ENCODE results near the gene GJA9.
A peak's percentile ranks its signal among the peaks of the same experiment; 100 is the strongest.

The GJA9 gene

GRCh38 chr1:38834937-38835827 lies 46.2 kb downstream of the GJA9 start:
- DNase-seq (ENCODE audit: low spot score in 2 of 2) (peak in 1 of 2 donors; percentile 30), ATAC-seq (replicated peaks; ENCODE audit: extremely low read depth, poor library complexity, severe bottlenecking) (peak; percentile 65)

DNA sequence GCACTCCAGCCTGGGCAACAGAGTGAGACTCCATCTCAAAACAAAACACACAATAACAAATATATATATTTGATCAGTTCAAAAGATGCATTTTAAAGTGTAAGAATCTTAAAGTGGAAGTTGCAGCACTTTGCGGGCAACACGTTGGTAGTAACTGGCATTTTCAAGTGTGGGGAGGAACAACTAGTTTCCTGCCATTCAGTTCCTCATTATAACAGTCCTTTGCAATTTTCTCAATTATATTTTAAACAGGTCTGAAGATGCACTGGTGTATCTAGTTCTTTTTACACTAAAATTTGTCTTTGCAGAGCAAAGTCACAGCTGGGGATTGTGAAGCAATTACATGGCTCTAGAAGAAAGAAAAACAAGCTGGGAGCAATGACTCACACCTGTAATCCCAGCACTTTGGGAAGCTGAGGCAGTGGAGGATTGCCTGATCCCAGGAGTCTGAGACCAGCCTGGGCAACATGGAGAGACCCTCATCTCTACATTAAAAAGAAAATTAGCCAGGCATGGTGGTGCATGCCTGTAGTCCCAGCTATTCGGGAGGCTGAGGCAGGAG lies 47.1 kb downstream of the GJA9 start:
- peaks cover 17% of the 10 kb centered on the region for H3K27me3 Mint-ChIP-seq
- H3K4me3 Mint-ChIP-seq, result no peak overlapping the region

More at GRCh38 chr1:38834937-38835827, 46.2 kb downstream of the GJA9 start:
- no peaks in the 10 kb centered on the region for H3K9me3 Mint-ChIP-seq
- peaks cover 25% of the 10 kb centered on the region for H3K36me3 Mint-ChIP-seq (ENCODE audit: insufficient read depth)
- H3K27me3 Mint-ChIP-seq, result peaks cover 8% of the 10 kb centered on the region
- no peak overlapping the region for H3K27ac Mint-ChIP-seq (ENCODE audit: low read depth)
- H3K4me3 Mint-ChIP-seq, result no peak overlapping the region
- peaks cover 1% of the 10 kb centered on the region for H3K4me1 Mint-ChIP-seq

DNA sequence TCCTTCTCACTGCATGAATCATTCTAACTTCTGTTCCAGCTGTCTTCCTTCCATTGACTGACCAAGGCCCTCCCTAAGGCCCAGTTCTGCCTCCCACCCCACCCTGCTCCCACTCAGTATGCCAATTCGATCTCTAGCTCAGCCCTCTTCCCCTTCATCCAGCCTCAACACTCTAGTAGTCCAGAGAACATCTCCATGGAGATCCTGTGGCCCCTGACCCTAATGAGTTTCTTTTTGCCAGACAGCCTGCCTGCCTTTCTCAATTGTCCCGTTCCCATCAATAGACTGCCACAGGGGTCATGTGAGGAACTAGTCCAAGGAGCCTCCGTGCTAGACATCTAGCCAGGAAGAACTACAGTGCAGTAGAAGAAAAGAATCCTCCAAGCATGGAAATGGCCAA lies 48.2 kb downstream of the GJA9 start:
- Mint-ChIP-seq H3K27ac (ENCODE audit: low read depth) (no peak overlapping the region), H3K36me3 (ENCODE audit: insufficient read depth) (peaks cover 8% of the 10 kb centered on the region)
- no peak for ATAC-seq (replicated peaks; ENCODE audit: extremely low read depth, poor library complexity, severe bottlenecking)

More for the DNA sequence above, 47.1 kb downstream of the GJA9 start:
- H3K9me3 Mint-ChIP-seq, result no peaks in the 10 kb centered on the region
- DNase-seq (ENCODE audit: low spot score in 2 of 2) (no peak), ATAC-seq (replicated peaks; ENCODE audit: extremely low read depth, poor library complexity, severe bottlenecking) (no peak)
- peaks cover 20% of the 10 kb centered on the region for H3K36me3 Mint-ChIP-seq (ENCODE audit: insufficient read depth)
- no peak overlapping the region for H3K27ac Mint-ChIP-seq (ENCODE audit: low read depth)
- no peaks in the 10 kb centered on the region for H3K4me1 Mint-ChIP-seq

GRCh38 chr1:38832370-38832734 lies 49.0 kb downstream of the GJA9 start:
- Mint-ChIP-seq H3K36me3 (ENCODE audit: insufficient read depth) (peaks cover 4% of the 10 kb centered on the region), H3K4me3 (no peak overlapping the region), H3K27me3 (peaks cover 24% of the 10 kb centered on the region), H3K27ac (ENCODE audit: low read depth) (no peak overlapping the region), H3K9me3 (no peaks in the 10 kb centered on the region), H3K4me1 (no peaks in the 10 kb centered on the region)
- no peak for DNase-seq (ENCODE audit: low spot score in 2 of 2)
- no peak for ATAC-seq (replicated peaks; ENCODE audit: extremely low read depth, poor library complexity, severe bottlenecking)

More for the DNA sequence above, 48.2 kb downstream of the GJA9 start:
- no peaks in the 10 kb centered on the region for H3K4me1 Mint-ChIP-seq
- no peaks in the 10 kb centered on the region for H3K9me3 Mint-ChIP-seq
- H3K4me3 Mint-ChIP-seq, result no peak overlapping the region
- H3K27me3 Mint-ChIP-seq, result peaks cover 24% of the 10 kb centered on the region
- DNase-seq (ENCODE audit: low spot score in 2 of 2), result no peak

- DNase-seq (ENCODE audit: low spot score in 2 of 2), result no peak
- no peaks in the 10 kb centered on the region for H3K36me3 Mint-ChIP-seq (ENCODE audit: insufficient read depth)
- ATAC-seq (replicated peaks; ENCODE audit: extremely low read depth, poor library complexity, severe bottlenecking), result no peak
- H3K27me3 Mint-ChIP-seq, result peaks cover 28% of the 10 kb centered on the region
- H3K27ac Mint-ChIP-seq (ENCODE audit: low read depth), result no peak overlapping the region
- no peaks in the 10 kb centered on the region for H3K4me1 Mint-ChIP-seq
- H3K4me3 Mint-ChIP-seq, result no peak overlapping the region
- H3K9me3 Mint-ChIP-seq, result no peaks in the 10 kb centered on the region
Observed at GRCh38 chr1:38831731-38832369, 49.5 kb downstream of the GJA9 start.

DNA sequence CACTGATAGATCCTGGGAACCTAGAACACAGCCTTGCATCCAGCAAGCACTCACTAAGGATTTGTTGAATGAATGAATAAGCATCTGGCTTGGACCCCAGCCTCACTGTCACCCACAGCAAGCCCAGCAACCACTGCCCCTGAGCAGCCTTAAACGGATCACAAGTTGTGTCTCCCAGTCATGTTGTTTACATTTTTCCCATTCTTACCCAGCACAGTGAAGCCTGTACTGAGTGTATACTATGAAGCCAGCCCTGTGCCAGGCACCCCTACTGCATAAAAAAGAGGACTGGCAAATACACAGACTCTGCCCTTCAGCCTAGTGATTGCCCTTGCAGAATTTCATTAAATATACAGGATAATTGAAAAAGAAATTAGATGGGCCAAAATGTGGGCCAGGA lies 52.0 kb downstream of the GJA9 start:
- Mint-ChIP-seq H3K27ac (ENCODE audit: low read depth) (no peak overlapping the region), H3K4me3 (no peak overlapping the region), H3K4me1 (no peaks in the 10 kb centered on the region), H3K9me3 (no peaks in the 10 kb centered on the region), H3K27me3 (peaks cover 53% of the 10 kb centered on the region), H3K36me3 (ENCODE audit: insufficient read depth) (no peaks in the 10 kb centered on the region)
- DNase-seq (ENCODE audit: low spot score in 2 of 2), result no peak
- no peak for ATAC-seq (replicated peaks; ENCODE audit: extremely low read depth, poor library complexity, severe bottlenecking)

DNA sequence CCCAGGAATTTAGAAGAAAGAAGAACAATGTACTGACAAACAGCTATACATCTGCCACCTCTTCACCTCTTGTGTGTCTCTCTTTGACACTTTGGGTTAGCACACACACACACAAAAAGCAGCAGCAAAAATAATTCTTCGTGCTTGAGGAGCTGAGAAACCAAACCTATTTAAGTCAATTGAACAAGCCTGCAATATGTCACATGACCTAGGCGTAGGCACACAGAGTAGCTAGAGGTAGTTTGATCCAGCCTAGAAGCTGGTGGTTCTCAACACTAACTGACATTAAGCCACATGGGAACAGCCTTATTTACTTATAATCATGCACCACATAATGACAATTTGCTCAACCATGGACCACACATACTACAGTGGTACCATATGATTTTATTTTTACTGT lies 54.1 kb downstream of the GJA9 start:
- peaks cover 66% of the 10 kb centered on the region for H3K27me3 Mint-ChIP-seq
- H3K27ac Mint-ChIP-seq (ENCODE audit: low read depth), result no peak overlapping the region
- H3K4me3 Mint-ChIP-seq, result no peak overlapping the region
- H3K36me3 Mint-ChIP-seq (ENCODE audit: insufficient read depth), result no peaks in the 10 kb centered on the region
- no peaks in the 10 kb centered on the region for H3K9me3 Mint-ChIP-seq
- ATAC-seq (replicated peaks; ENCODE audit: extremely low read depth, poor library complexity, severe bottlenecking) (no peak), DNase-seq (ENCODE audit: low spot score in 2 of 2) (no peak)
- H3K4me1 Mint-ChIP-seq, result no peaks in the 10 kb centered on the region

GRCh38 chr1:38826886-38827285 lies 54.5 kb downstream of the GJA9 start:
- H3K4me3 Mint-ChIP-seq, result no peak overlapping the region
- peaks cover 70% of the 10 kb centered on the region for H3K27me3 Mint-ChIP-seq
- DNase-seq (ENCODE audit: low spot score in 2 of 2), result no peak
- H3K36me3 Mint-ChIP-seq (ENCODE audit: insufficient read depth), result no peaks in the 10 kb centered on the region
- ATAC-seq (replicated peaks; ENCODE audit: extremely low read depth, poor library complexity, severe bottlenecking), result no peak
- no peak overlapping the region for H3K27ac Mint-ChIP-seq (ENCODE audit: low read depth)
- H3K9me3 Mint-ChIP-seq, result no peaks in the 10 kb centered on the region
- no peaks in the 10 kb centered on the region for H3K4me1 Mint-ChIP-seq

DNA sequence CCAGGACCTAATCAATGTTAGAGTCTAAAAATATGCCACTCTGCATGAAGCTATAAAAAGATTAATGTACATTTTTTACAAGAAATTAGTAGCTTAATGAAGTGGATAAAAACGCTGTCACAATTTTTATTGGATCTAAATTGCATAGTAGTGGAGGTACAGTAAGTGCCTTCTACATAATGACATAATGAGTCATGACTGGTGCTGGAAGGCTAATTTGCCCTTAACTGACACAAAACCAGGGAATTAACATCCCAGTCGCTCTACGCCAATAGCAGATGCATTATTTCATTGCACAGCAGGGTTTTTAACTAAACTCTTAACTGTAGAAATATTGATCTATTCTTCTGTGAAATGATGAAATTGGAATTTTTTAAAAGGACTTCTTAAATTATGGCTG lies 55.1 kb downstream of the GJA9 start:
- Mint-ChIP-seq H3K4me3 (no peak overlapping the region), H3K27ac (ENCODE audit: low read depth) (no peak overlapping the region), H3K4me1 (no peaks in the 10 kb centered on the region), H3K9me3 (no peaks in the 10 kb centered on the region), H3K27me3 (peaks cover 76% of the 10 kb centered on the region), H3K36me3 (ENCODE audit: insufficient read depth) (no peaks in the 10 kb centered on the region)
- DNase-seq (ENCODE audit: low spot score in 2 of 2), result no peak
- ATAC-seq (replicated peaks; ENCODE audit: extremely low read depth, poor library complexity, severe bottlenecking), result no peak

All from central memory CD8-positive, alpha-beta T cell (primary cell).